ENCODE results near the gene POLN.

POLN gene

DNA sequence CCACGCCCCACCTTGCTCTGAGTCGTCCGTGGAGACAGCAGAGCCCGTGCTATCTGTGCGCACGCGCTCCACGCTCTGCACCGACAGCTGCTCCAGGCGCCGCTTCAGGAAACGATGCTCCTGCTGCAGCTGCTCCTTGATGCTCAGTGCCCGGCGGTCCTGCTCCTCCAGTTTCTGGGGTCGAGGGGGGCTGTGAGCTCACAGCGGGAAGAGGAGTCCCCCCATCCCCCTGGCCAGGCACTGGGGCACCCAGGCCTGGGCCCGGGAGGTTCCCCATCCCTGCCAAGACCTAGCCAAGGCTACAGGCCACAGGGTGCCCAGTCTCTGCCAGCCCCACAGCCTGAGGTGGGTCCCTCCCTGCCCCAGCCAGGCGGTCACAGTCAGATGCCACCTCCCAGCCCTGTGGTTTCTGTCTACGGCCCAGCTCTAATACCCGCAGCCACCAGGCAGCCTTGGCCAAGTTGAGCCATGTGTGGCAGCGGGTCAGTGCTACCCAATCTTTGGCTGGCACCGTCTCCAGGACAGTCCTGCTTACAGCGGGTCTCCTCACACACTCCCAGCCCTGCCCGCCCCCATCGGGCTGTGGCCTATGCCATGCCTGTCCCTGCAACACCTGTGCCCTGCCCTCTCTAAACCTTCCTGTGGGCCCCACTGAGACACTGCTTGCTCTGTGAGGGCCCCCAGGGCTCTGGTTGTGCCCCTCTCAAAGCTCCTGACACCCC lies 9.3 kb upstream of the POLN start:
- no peak for DNase-seq (ENCODE audit: low read depth, low spot score)
- TF ChIP-seq EZH2 (IDR thresholded peaks at IDR 0.05) (no peak), FOXP2 (optimal IDR thresholded peaks at IDR 0.05; ENCODE audit: control extremely low read depth, extremely low read length, insufficient read depth) (no peak), POLR2AphosphoS5 (IDR thresholded peaks at IDR 0.05; ENCODE audit: borderline replicate concordance, low read depth, low read length) (no peak)
- no peaks in the 10 kb centered on the region for H3K9me3 ChIP-seq (ENCODE audit: low read depth, low read length)
- no peak overlapping the region for H3K4me3 ChIP-seq
- H3K36me3 ChIP-seq (ENCODE audit: insufficient read depth, low read length) = no peaks in the 10 kb centered on the region
- H3K27ac ChIP-seq = no peak overlapping the region
- no peak overlapping the region for H3K9ac ChIP-seq (ENCODE audit: insufficient read length)

DNA sequence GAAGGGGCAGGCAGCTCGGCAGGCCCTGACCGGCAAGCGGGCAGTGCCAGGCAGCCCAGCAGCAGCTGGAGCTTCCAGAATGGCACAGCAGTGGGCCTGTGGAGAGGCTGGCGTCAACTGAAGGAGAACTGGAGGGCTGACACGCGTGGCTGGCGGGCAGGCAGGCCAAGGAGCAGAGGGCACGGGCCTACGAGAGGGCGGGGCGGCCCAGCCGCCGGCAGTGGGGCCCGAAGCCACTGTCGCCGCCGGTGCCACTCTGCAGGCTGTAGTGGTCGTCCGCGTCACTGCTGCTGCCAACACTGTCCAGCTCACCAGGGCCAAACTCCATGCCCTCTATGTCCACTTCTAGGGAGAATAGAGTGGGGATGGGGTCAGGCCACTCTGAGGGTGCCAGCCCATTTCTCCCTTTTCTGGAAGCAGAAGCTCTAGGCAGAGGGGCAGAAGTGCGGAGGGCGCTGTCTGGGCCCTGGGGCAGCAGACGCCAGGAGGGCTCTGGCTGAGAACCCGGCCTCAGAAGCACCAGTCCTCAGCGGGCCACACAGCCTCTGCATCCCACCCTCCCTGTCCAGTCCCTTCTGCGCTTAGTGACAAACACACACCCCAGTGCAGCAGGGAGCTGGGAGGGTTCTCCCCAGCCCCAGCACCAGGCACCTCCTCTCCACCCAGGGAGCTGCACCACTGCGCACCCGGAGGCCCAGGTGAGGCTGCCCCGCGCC lies 8.6 kb upstream of the POLN start:
- H3K27ac ChIP-seq = no peak overlapping the region
- no peaks in the 10 kb centered on the region for H3K36me3 ChIP-seq (ENCODE audit: insufficient read depth, low read length)
- no peak for TF ChIP-seq POLR2AphosphoS5 (IDR thresholded peaks at IDR 0.05; ENCODE audit: borderline replicate concordance, low read depth, low read length)
- no peak for TF ChIP-seq EZH2 (IDR thresholded peaks at IDR 0.05)
- no peak for TF ChIP-seq FOXP2 (optimal IDR thresholded peaks at IDR 0.05; ENCODE audit: control extremely low read depth, extremely low read length, insufficient read depth)

DNA sequence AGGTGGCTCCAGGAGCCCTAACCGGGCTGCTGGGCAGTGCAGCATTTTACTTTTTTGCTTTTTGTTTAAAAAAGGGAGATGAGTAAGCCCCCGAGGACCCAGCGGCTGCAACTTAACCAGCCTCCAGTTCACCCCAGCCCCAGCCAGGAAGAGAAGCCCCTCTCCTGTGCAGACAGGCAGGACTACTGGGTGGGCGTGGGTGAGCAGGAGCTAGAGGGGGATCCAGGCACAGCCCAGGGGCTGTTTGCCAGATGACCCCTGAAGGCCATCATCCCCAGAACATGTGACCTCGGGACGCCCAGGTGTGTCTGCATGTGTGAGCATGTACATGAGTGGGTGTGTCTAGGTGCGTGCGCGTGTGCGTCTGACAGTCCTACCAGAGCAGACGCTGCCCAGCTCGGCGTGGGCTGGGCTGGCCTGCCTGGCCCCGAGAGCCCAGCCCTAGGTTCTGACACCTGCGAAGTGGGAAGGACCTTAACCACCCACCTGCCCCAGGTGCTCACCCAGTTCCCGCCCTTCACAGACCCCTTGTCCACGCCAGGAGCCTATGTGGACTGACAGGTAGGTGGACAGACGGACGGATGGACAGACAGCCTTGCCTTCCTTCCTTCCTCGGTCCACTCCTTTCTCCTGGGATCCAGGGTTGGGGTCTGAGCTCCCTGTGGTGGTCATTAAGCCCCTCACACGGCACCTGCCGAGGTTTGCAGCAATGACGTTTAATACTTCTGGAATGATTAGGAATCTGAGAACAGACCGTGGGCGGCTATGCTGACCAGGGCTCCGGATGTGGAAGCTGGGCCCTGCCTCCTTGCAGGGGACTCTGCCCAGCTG lies 7.8 kb upstream of the POLN start:
- H3K36me3 ChIP-seq (ENCODE audit: insufficient read depth, low read length) = no peaks in the 10 kb centered on the region

More for the DNA sequence above, 8.6 kb upstream of the POLN start:
- no peak overlapping the region for H3K9ac ChIP-seq (ENCODE audit: insufficient read length)
- no peak overlapping the region for H3K4me3 ChIP-seq
- DNase-seq (ENCODE audit: low read depth, low spot score) = no peak
- no peaks in the 10 kb centered on the region for H3K9me3 ChIP-seq (ENCODE audit: low read depth, low read length)

DNA sequence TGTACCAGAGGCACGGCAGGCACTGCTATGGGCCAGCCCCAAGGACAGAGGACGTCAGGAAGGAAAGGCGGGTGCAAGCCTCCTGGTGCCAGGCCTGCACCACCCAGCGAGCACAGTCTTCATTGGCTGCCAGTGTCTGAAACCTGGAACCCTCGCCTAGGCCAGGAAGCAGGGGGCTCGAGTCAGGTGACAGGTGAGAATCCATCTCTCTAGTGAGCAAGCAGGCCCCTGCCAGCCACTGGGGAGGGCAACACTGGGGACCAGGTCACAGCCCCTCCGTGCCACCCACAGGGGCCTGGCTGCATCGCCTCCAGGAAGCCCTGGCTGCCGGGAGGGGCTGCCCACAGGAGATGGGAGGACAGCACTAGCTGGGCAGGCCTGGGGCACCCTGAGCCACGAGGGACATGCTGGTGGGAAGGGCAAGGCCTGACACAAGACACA lies 6.9 kb upstream of the POLN start:
- no peak for TF ChIP-seq EZH2 (IDR thresholded peaks at IDR 0.05)
- TF ChIP-seq POLR2AphosphoS5 (IDR thresholded peaks at IDR 0.05; ENCODE audit: borderline replicate concordance, low read depth, low read length) = no peak
- no peak for TF ChIP-seq FOXP2 (optimal IDR thresholded peaks at IDR 0.05; ENCODE audit: control extremely low read depth, extremely low read length, insufficient read depth)
- no peak for DNase-seq (ENCODE audit: low read depth, low spot score)

More for the DNA sequence above, 7.8 kb upstream of the POLN start:
- no peaks in the 10 kb centered on the region for H3K9me3 ChIP-seq (ENCODE audit: low read depth, low read length)
- H3K27ac ChIP-seq = no peak overlapping the region
- no peak overlapping the region for H3K9ac ChIP-seq (ENCODE audit: insufficient read length)
- no peak overlapping the region for H3K4me3 ChIP-seq
- no peak for DNase-seq (ENCODE audit: low read depth, low spot score)
- TF ChIP-seq POLR2AphosphoS5 (IDR thresholded peaks at IDR 0.05; ENCODE audit: borderline replicate concordance, low read depth, low read length) = no peak
- TF ChIP-seq FOXP2 (optimal IDR thresholded peaks at IDR 0.05; ENCODE audit: control extremely low read depth, extremely low read length, insufficient read depth) = no peak
- no peak for TF ChIP-seq EZH2 (IDR thresholded peaks at IDR 0.05)

DNA sequence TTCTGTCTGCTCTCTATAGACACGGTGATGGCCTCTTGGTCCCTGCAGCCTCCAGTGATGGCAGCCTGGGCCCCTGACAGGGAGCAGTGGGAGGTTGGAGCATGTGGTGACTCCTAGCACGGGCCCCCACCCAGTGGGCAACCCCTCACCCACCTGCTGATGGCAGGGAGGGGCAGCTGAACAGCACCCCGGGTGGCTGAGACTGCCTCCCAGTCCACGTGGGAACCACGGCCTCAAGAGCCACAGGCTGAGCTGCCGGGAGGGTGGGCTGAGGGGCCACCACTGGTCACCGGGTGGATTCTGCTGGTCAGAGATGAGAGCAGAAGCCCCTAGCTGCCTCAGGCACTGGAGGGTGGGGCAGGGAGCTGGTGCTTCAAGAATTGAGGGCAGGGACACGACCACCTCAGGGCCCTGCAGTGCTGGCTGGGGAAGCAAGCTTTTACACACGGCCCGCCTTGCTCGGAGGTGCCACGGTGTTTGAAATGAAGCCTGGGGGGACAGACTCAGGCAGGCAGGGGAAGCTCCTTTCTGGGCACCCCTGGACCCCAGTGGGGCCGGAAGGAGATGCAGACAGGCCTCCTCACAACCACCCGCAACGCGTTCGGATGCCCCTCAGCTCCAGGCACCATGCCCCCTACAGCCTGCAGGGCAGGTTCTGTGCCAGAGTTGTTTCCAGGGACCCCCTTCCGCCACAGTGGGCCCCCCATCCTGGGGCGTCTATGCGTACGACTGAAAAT lies 6.3 kb upstream of the POLN start:
- Histone ChIP-seq H3K4me3 (no peak overlapping the region), H3K27ac (no peak overlapping the region), H3K9me3 (ENCODE audit: low read depth, low read length) (no peaks in the 10 kb centered on the region), H3K36me3 (ENCODE audit: insufficient read depth, low read length) (no peaks in the 10 kb centered on the region), H3K9ac (ENCODE audit: insufficient read length) (no peak overlapping the region)
- no peak for DNase-seq (ENCODE audit: low read depth, low spot score)
- TF ChIP-seq EZH2 (IDR thresholded peaks at IDR 0.05) (no peak), POLR2AphosphoS5 (IDR thresholded peaks at IDR 0.05; ENCODE audit: borderline replicate concordance, low read depth, low read length) (no peak), FOXP2 (optimal IDR thresholded peaks at IDR 0.05; ENCODE audit: control extremely low read depth, extremely low read length, insufficient read depth) (no peak)

More for the DNA sequence above, 6.9 kb upstream of the POLN start:
- H3K9me3 ChIP-seq (ENCODE audit: low read depth, low read length) = no peaks in the 10 kb centered on the region
- no peak overlapping the region for H3K27ac ChIP-seq
- no peak overlapping the region for H3K9ac ChIP-seq (ENCODE audit: insufficient read length)
- H3K4me3 ChIP-seq = no peak overlapping the region
- H3K36me3 ChIP-seq (ENCODE audit: insufficient read depth, low read length) = no peaks in the 10 kb centered on the region

DNA sequence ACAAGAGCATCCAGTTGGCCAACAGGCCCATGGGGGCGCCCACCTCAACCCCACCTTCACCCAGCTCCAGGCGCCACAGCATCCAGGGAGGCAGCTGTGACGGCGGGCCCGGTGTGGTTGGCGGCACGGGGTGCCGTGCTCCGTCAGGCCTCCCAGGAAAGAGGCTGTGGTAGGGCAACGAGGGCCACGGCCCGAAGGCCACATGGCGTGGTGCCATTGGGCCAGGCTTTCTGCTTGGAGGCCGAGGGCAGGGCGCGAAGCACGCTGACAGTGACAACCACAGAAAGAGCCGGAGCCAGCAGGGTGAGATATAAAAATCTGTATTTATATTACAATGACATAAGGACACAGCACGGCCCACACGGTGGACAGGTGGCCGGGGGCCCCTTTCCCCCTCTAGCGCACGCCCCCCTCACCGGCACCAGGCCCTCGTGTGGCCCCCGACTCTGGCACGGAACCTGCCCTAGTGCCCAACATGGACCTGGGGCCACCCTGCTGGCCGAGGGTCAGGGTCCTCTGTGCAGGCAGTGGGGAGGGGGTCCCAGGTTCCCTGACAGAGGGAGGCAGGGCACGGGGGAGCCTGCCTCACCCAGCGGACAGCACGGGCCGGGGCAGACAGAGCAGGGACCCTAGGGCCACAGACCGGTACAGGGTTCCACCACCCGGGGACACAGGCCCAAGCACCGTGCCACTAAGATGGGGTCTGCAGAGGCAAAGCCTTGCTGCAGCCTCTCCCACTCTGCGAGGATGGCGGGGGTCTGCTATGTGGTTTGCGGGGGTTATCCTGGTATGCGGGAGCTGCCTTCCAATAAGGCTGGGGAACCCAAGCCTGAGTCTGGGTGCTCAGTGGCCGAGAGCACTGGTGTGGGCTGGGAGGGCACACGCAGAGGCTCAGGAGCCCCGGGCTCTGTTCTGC lies 5.5 kb upstream of the POLN start:
- no peak overlapping the region for H3K27ac ChIP-seq
- H3K9ac ChIP-seq (ENCODE audit: insufficient read length) = no peak overlapping the region
- H3K4me3 ChIP-seq = no peak overlapping the region
- no peaks in the 10 kb centered on the region for H3K36me3 ChIP-seq (ENCODE audit: insufficient read depth, low read length)
- no peak for DNase-seq (ENCODE audit: low read depth, low spot score)
- H3K9me3 ChIP-seq (ENCODE audit: low read depth, low read length) = no peaks in the 10 kb centered on the region
- TF ChIP-seq EZH2 (IDR thresholded peaks at IDR 0.05) = no peak
- TF ChIP-seq POLR2AphosphoS5 (IDR thresholded peaks at IDR 0.05; ENCODE audit: borderline replicate concordance, low read depth, low read length) = no peak
- no peak for TF ChIP-seq FOXP2 (optimal IDR thresholded peaks at IDR 0.05; ENCODE audit: control extremely low read depth, extremely low read length, insufficient read depth)

Measured in SK-N-MC (cell line).